SK-N-DZ (cell line): ENCODE results near the gene ARL16.
A peak's percentile ranks its signal among the peaks of the same experiment; 100 is the strongest.

ENCODE experiments used
- DNase-seq: peaks from one replicate; pipeline ENCODE4 v3.0.0-alpha.2; 2015; ENCODE audit warnings: low spot score

ARL16 gene

DNA sequence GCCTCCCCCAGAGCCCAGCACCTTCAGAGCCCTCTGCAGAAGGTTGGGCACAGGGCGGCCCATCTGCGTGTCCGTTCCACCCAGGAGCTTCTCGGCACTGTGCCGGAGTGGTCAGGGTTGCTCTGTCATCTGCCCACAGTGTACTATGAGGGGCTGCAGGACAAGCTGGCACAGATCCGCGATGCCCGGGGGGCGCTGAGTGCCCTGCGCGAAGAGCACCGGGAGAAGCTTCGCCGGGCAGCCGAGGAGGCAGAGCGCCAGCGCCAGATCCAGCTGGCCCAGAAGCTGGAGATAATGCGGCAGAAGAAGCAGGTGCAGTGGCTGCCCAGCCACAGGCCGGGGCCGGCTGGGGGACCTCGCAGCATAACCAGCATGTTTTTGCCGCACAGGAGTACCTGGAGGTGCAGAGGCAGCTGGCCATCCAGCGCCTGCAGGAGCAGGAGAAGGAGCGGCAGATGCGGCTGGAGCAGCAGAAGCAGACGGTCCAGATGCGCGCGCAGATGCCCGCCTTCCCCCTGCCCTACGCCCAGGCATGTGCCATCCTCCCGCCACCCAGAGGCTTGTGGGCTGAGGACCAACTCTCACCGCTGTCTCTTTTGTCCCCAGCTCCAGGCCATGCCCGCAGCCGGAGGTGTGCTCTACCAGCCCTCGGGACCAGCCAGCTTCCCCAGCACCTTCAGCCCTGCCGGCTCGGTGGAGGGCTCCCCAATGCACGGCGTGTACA, 12.8 kb upstream of the ARL16 start:
- DNase-seq: no peak

DNA sequence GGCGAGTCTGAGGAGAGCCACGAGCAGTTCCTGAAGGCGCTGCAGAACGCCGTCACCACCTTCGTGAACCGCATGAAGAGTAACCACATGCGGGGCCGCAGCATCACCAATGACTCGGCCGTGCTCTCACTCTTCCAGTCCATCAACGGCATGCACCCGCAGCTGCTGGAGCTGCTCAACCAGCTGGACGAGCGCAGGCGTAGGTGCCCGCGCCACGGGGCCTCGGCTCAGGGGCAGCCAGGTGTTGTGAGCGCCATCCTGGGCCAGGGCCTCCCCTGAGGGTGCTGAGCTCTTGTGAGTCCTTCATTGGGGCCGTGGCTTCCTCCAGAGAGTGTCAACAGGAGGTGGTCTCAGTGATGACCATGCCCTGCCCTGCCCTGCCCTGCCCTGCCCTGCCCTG, 12.2 kb upstream of the ARL16 start:
- DNase-seq: no peak

DNA sequence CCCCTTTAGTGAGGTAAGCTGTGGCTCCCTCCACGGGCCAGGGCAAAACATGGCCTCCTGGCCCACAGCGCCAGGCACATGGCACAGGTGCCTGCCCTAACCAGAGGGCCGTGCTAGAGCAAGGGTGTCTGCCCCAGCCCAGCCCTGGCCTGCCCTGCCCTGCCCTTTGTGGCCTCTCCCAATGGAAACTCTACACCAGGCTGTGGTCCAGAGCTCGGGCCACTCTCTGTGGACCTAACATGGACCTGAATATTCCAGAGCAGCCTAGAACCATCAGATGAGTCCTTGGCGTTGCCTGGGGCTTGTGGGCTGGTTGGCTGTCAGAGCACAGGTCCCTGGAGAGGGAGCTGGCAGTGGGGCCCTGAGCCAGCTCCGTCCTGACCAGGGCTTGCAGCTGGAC, 11.6 kb upstream of the ARL16 start:
- no peak for DNase-seq

DNA sequence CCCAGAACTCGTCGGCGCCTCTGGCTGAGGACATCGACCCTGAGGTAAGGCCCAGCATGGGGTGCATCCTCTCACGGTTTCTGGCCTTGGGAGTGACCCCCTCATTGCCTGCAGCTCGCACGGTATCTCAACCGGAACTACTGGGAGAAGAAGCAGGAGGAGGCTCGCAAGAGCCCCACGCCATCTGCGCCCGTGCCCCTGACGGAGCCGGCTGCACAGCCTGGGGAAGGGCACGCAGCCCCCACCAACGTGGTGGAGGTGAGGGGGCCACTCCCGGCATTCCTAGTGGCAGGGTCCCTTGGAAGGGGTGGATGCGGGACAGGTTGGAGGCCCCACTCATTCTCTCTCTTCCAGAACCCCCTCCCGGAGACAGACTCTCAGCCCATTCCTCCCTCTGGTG, 11.2 kb upstream of the ARL16 start:
- DNase-seq: no peak

DNA sequence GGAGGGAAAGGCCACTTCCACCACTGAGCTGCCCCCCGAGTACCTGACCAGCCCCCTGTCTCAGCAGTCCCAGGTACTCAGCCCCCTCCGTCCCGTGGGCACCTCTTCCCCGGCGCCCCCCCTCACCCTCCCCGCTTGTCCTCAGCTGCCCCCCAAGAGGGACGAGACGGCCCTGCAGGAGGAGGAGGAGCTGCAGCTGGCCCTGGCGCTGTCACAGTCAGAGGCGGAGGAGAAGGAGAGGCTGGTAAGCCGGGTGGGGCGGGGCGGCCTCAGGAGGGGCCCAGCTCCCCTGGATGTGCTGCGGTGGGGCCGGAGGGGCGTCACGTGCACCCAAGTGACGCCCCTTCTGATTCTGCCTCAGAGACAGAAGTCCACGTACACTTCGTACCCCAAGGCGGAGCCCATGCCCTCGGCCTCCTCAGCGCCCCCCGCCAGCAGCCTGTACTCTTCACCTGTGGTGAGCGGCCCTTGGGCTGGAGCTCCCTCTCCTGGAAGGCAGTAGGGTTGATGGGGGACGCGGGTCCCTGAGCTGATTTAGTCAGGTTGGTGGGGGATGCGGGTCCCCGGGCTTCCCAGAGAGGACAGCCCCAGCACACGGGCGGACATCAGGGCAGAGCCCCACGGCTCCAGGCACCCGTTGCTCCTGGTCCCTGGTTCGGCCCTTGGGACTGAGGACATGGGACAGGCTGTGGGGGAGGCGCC, 10.1 kb upstream of the ARL16 start:
- DNase-seq: no peak

DNA sequence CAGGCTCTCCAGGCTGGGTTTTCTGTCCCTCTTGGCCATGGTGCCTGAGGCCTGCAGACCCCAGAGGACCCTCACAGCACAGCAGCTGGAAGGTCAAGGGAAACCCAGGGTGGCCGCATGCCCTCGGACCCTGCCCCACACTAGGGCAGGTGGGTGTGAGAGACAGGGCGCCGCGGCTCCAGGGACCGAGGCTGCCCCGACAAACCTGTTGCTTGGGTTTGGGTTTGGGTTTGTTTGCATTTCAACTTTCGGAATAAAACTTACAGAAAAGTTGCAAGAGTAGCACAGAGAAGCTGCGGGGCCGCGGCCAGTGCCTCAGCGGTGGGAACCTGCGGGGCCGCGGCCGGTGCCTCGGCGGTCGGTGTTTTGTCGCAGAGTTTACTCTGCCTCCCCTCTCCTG, 8.0 kb upstream of the ARL16 start:
- no peak for DNase-seq

DNA sequence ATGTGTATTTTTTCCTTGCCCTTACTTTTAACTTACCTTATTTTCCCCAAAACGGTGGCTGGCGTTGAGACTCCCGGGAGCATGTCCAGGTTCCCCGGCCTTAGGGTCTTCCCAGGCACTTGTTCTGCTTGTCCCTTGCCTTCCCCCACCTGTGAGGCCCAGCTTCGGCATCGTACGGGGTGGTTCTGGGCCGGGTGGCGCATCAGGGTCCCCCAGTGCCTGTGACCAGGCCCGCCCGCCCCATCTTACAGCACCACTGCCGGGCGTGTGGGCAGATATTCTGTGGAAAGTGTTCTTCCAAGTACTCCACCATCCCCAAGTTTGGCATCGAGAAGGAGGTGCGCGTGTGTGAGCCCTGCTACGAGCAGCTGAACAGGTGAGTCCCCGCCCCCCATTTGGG, 7.6 kb upstream of the ARL16 start:
- no peak for DNase-seq

DNA sequence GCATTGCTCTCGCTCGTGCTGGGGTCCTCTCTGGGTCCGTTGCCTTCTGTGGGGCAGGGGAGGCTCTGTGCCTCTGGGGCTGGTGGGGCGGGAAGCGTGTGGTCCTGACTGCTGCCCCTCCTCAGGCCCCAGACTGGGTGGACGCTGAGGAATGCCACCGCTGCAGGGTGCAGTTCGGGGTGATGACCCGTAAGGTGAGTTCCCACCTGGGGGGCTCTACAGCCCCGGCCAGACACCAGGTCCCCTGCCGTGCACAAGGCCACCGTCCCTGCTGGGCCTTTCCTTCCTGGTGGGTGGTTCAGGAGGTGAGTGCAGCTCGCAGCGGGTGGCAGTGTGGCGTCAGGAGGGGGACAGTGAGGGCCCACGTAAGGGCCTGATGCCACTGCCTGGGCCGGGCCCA, 7.0 kb upstream of the ARL16 start:
- no peak for DNase-seq

DNA sequence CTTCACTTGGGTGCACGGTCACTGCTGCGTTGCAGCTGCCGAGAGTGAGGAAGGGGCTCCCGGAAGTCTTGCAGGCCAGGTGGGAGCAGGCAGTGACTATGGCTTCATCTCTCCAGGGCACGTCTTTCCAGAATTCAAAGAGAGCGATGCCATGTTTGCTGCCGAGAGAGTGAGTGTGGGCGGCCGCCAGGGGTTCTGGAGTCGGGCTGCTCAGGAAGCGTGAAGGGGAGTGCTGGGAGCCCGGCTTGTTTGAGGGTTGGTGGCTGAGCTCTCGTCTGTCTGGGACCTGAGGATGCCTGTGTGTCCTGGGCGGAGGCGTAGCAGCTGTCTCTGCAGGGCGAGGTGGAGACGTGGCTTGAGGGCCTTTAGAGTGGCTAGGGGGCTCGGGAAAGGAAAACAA, 6.5 kb upstream of the ARL16 start:
- DNase-seq: no peak

DNA sequence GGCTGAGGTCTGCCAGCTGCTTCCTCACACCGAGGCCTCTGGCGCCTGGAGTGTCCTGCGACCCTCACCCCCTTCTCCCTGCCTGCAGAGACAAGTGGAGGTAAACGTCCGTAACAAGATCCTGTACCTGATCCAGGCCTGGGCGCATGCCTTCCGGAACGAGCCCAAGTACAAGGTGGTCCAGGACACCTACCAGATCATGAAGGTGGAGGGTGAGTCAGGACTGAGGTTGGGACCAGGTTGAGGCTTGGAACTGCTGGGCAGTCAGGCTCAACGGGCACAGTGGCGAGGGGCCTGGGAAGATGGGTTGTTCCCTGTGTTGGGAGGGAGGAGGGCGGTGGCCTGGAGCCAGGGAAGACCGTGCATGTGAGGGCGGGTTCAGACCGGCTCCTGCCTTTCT, 5.0 kb upstream of the ARL16 start:
- no peak for DNase-seq

DNA sequence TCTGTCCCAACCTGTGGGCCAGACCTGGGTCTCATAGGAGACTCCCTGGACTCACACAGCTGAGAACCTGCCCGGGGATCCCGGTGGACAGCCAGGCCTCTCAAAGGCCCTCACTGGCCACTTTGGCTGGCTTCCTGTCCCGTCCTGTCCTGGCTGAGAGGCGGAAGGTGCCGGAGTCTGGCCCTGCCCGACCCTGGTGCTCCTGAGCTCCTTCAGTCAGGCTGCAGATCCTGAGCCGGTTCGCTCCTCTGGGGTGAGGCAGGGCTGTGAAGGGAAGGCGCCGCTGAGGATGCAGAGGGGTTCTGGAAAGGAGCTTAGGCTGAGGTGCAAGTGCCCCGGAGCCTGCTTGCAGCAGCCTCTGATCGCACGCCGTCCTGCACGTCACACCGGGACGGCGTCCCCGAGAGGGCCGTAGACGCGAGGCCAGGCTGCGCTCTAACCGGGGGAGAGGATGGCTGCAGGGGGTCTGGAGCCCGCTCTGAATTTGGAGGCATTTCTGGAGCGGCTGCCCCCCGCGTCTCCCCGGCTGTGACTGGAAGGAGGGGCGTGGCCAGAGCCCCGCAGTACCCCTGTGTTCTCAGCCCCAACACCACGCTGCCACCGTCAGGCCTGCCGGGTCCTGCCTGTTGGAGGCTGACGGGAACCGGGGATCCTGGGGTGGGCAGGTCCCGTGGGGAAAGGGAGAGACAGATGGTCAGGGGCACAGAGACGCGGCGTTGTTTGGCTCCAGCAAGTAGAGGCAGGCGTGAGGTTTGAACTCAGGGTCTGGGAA, 4.4 kb upstream of the ARL16 start:
- no peak for DNase-seq

DNA sequence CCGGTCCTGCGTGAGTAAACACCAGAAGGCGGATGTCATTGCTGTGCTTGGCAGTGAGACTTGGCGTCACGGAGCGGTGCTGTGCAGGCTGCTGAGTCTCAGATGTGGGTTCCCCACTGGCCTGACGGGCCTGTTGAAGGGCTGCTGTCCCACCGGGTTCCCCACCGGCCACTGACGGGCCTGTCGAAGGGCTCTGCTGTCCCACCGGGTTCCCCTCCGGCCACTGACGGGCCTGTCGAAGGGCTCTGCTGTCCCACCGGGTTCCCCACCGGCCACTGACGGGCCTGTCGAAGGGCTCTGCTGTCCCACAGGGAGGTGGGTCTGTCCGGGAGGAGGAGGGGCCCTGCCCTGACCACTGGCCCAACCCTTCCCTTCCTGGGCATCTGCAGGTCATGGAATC, 3.0 kb upstream of the ARL16 start:
- DNase-seq: no peak

DNA sequence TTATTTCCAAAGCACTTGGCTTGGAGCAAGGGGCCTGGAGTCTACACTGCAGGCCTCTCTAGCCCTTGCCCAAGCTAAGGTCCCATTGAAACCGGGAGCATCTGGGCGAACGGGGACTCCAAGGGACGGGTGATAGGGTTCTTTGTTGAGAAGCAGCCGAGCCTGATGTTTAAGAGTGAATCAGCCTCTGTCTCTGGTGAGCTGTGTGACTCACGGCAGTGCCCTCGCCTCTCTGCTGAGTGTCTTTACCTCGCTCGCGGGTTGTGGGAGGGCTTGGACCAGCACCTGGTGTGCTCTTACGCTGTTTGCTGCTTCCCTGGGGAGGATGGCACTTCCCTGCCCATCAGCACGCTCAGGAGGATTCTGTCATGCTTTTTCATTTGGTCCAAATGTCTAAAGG, 1.5 kb upstream of the ARL16 start:
- no peak for DNase-seq

DNA sequence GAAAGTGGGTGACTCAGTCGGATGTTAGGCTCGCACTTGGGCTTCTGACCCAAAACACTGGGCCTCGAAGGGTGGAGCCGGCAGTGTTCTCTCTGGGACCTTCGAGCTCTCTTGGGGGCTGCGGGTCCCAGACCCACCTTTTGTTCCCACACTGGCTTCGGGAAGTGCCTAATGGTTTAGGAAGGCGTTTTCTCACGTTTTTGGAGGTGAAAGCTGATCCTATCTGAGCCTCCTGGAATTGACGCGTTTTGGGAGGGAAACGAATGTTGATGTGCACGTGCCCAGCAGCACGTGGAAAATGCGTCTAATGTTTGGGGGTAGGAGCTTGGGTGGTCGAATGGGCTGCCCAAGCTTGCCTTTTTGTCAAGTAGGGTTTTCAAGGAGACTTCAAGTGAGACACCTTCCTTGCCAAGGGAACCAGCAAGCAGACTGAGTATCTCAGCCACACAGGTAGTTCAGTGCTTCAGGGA, 880 bp upstream of the ARL16 start:
- no peak for DNase-seq

DNA sequence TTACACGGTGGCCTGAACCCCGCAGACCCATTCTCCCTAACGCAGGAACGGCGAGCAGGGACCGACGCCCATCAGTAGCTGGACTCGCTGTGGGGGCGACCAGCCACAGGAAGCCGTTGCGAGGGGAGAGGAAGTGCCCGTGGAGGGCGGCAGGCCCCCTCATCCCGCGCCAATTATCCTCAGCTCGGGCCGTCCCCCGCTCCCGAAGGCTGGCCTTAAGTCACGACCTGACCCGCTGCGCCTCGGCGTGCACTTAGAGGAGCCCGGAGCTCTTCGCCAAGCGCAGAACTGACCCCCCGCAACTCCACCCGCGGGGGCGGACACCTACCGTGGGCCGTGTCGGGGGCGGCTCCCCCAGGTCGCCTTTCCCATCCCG, 401 bp downstream of the ARL16 start:
- DNase-seq: no peak

DNA sequence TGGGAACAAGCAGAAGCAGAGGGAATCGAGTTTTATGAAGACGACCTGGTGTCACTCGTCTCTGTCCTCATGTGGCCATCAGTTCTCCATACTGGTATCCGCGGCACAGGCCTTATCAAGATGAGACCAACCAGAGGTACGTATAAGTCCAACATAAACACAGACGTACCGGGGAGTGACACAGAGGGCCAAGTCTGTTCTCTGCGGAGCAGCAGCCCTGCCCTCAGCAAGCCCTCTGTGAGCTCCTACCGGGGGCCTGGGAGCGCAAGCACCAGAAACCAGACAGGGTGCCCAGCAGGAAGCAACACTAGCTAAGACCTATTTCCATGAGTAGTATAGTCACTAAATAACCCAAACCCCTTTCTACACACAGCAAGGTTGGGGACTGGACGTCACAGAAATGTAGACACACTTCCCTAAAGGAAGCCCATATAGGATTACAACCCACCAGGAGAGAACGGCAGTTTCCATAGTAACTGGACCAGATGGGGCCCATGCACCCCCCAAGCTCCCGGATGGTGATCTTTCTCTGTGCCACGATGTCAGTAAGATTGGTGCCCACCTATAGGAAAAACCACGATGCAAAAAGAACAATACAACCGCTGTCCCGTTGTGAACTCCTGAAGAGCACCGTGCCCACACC, 911 bp downstream of the ARL16 start:
- DNase-seq: no peak

DNA sequence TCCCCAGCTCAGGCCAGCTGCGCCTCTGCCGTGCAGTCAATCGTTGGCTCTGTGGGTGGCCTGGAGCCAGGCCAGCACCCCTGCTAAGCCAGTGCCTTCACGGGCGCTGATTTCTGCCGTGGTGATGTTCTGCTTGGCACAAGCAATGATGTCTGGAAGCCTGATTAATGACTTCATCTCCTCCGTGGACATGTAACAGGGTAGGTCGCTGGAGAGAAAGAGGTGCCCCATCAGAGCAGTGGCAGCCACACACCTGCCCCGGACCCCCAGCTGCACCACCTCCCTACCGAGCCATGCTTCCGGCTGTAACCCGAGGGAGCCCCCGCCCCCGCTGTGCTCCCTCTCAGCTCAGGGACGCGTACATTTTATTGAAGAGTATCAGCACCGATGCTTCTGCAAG, 1.9 kb downstream of the ARL16 start:
- DNase-seq: no peak

DNA sequence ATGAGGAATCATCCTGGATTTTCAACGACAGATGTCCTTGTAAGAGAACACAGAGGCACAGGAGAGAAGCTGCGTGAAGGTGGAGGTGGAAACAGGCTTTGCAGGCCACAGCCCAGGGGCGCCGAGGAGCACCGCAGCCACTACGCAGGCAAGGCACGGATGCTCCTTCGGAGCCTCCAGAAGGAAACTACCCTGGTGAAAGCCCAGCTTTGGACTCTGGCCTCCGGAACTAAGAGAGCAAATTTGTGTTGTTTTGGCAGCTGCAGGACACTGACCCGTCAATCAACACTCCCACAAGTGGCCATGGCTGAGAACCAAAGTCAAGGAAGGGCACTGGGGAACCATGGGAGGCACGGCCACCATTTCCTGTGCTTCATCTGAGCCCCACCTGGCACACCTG, 3.4 kb downstream of the ARL16 start:
- DNase-seq: no peak

DNA sequence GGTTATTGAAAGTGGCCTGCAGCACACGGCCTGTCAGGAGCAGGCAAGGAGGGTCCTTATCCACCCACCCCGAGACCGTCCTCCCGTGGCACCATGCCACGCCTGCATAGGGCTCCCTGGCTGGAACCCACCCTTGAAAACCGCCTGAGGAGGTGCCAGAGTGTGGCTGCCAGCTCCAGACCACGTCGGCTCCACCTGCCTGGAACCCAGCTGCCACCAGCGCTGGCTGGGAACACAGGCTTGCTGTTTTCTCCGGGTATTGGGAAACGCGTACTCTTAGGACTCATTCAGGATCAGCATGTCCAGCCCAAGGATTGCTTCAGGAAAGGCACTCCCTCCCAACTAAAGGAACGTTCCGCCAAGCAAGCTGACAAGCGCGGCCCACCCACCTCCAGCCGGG, 6.7 kb downstream of the ARL16 start:
- DNase-seq: no peak

DNA sequence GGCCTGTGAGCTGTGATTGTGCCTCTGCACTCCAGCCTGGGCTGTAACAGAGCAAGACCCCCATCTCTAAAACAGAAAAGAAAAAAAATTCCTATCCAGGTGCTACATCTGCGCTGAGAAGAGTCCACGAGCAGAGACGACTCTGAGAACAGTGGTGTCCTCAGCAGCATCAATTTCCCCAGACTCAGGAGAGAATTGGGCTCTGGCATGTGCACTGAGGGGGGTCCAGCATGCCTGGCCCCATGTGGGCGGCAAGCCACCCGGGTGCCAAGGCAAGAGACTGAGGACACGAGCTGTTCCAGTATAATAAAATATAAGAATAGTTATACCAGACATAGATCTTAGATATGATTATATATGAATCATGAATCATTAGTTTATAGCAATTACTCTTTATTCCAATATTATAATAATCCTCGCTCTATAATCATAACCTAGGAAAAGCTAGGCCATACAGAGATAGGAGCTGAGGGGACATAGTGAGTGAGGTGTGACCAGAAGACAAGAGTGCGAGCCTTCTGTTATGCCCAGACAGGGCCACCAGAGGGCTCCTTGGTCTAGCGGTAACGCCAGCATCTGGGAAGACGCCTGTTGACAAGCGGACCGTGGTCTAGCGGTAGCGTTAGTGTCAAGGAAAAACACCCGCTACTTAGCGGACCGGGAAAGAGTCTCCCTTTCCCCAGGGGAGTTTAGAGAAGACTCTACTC, 7.9 kb downstream of the ARL16 start:
- peak; percentile 52 for DNase-seq

DNA sequence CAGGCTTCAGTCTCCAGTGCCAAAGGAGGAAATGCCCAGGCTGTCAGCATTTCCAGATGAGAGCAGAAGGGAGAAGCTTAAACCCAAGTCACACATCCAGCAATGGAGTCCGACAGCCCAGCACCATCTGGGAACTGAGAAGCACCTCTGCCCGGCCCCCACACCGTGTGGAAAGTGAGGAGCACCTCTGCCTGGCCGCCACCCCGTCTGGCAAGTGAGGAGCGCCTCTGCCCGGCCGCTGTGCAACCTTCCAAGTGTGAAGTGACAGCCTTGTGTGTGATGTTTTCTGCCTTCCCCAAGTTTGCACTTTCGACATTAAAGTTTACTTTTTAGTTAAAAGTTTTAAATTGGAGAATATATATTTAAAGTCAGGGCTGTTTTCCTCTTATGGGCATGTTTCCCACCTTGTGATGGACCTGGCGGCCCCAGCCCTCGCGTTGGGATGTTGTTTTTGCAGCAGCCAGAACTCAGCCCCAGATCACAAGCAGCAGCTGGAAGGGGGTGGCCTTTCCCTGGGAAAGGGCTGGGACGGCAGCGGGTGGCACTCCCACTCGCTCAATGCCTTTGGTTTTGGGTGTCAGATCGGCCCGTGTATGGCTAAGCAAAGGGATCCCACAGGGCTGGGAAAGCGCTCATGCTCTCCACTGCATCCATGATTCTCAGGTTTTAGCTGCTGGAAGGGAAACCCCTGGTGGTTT, 9.9 kb downstream of the ARL16 start:
- no peak for DNase-seq
